Measurements from ENCODE around the gene UBB.
"Not testable (repeated sequence)": the region's sequence is repeated elsewhere in the genome, so short reads cannot be mapped to it uniquely, and the experiment has no call there.

The UBB gene

GRCh38 chr17:16395887-16396286 lies 15.0 kb downstream of the UBB start:
- Histone ChIP-seq H3K27ac (ENCODE audit: insufficient read depth in 1 of 2, low read depth in 1 of 2, low read length in 2 of 2, poor library complexity in 1 of 2, severe bottlenecking in 2 of 2) (peak overlapping the region; percentile 25 to 68), H3K4me1 (ENCODE audit: control extremely low read depth in 1 of 4, control insufficient read depth in 4 of 4, insufficient read depth in 4 of 4, low read length in 3 of 4) (peaks cover 6 to 45% (median 29%) of the 10 kb centered on the region in 4 experiments), H3K4me3 (ENCODE audit: control insufficient read depth in 1 of 7, extremely low read depth in 1 of 7, insufficient read depth in 4 of 7, low read depth in 2 of 7, low read length in 6 of 7) (peak overlapping the region in 1 of 7 experiments; percentile 13)
- H3K9me3 ChIP-seq (ENCODE audit: control extremely low read depth in 1 of 5, control insufficient read depth in 4 of 5, insufficient read depth in 2 of 5, low read depth in 1 of 5, low read length in 4 of 5); H3K27me3 ChIP-seq (replicated peaks in 2 of 5; ENCODE audit: control insufficient read depth in 4 of 5, insufficient read depth in 5 of 5, low read length in 4 of 5); H3K36me3 ChIP-seq (ENCODE audit: control insufficient read depth in 4 of 4, insufficient read depth in 4 of 4, low read length in 3 of 4); DNase-seq: not testable (repeated sequence)
- 93% methylated on average over 3 of the region's 4 CpGs for WGBS (ENCODE audit: insufficient coverage)
- ChIA-PET POLR2A (interaction anchor here (1.1 to 1.6 kb wide), 3 partner anchors 9 to 15 kb away, joined by 3 to 6 read pairs (median 4); partner anchors contain the start of gene UBB), CTCF (interaction anchor here (1.1 to 4.7 kb wide), 5 partner anchors 8 to 23 kb away, joined by 3 to 26 read pairs (median 4); partner anchors contain the start of gene TRPV2)

GRCh38 chr17:16396693-16397092 lies 15.8 kb downstream of the UBB start:
- peak in 2 of 3 donors; percentile 80 to 86 for DNase-seq
- WGBS (ENCODE audit: insufficient coverage), result 0% methylated on average over 2 of the region's 2 CpGs
- Histone ChIP-seq H3K4me3 (ENCODE audit: control insufficient read depth in 1 of 7, extremely low read depth in 1 of 7, insufficient read depth in 4 of 7, low read depth in 2 of 7, low read length in 6 of 7) (peak overlapping the region in 1 of 7 experiments; percentile 11), H3K27ac (ENCODE audit: insufficient read depth in 1 of 2, low read depth in 1 of 2, low read length in 2 of 2, poor library complexity in 1 of 2, severe bottlenecking in 2 of 2) (peak overlapping the region in 1 of 2 experiments; percentile 68), H3K4me1 (ENCODE audit: control extremely low read depth in 1 of 4, control insufficient read depth in 4 of 4, insufficient read depth in 4 of 4, low read length in 3 of 4) (peaks cover 6 to 45% (median 29%) of the 10 kb centered on the region in 4 experiments)
- H3K27me3 ChIP-seq (replicated peaks in 2 of 5; ENCODE audit: control insufficient read depth in 4 of 5, insufficient read depth in 5 of 5, low read length in 4 of 5); H3K9me3 ChIP-seq (ENCODE audit: control extremely low read depth in 1 of 5, control insufficient read depth in 4 of 5, insufficient read depth in 2 of 5, low read depth in 1 of 5, low read length in 4 of 5); H3K36me3 ChIP-seq (ENCODE audit: control insufficient read depth in 4 of 4, insufficient read depth in 4 of 4, low read length in 3 of 4): not testable (repeated sequence)
- ChIA-PET POLR2A (interaction anchor here (0.7 to 1.6 kb wide), 5 partner anchors 10 to 55 kb away, joined by 3 to 6 read pairs (median 3); partner anchors contain the start of genes TRPV2 and UBB), CTCF (interaction anchor here (1.1 to 4.7 kb wide), 5 partner anchors 9 to 22 kb away, joined by 3 to 26 read pairs (median 4); partner anchors contain the start of gene TRPV2)

GRCh38 chr17:16398270-16399267 lies 17.7 kb downstream of the UBB start:
- POLR2A ChIA-PET, result interaction anchor here (0.6 to 1.3 kb wide), 3 partner anchors 17 to 18 kb away, joined by 3 to 4 read pairs (median 3); partner anchors contain the start of genes TRPV2 and UBB
- WGBS (ENCODE audit: insufficient coverage), result 2% methylated on average over 7 of the region's 9 CpGs
- CTCF ChIA-PET, result interaction anchor here (1.0 to 4.7 kb wide), 3 partner anchors 11 to 16 kb away, joined by 3 to 26 read pairs (median 6); partner anchors contain the start of gene TRPV2

GRCh38 chr17:16403847-16404246 lies 23.0 kb downstream of the UBB start:
- H3K36me3 ChIP-seq (ENCODE audit: control insufficient read depth in 4 of 4, insufficient read depth in 4 of 4, low read length in 3 of 4); POLR2A ChIA-PET; H3K4me3 ChIP-seq (ENCODE audit: control insufficient read depth in 1 of 7, extremely low read depth in 1 of 7, insufficient read depth in 4 of 7, low read depth in 2 of 7, low read length in 6 of 7); H3K27me3 ChIP-seq (replicated peaks in 2 of 5; ENCODE audit: control insufficient read depth in 4 of 5, insufficient read depth in 5 of 5, low read length in 4 of 5); H3K9me3 ChIP-seq (ENCODE audit: control extremely low read depth in 1 of 5, control insufficient read depth in 4 of 5, insufficient read depth in 2 of 5, low read depth in 1 of 5, low read length in 4 of 5); DNase-seq; H3K27ac ChIP-seq (ENCODE audit: insufficient read depth in 1 of 2, low read depth in 1 of 2, low read length in 2 of 2, poor library complexity in 1 of 2, severe bottlenecking in 2 of 2): not testable (repeated sequence)
- peaks cover 0 to 35% (median 15%) of the 10 kb centered on the region in 4 experiments for H3K4me1 ChIP-seq (ENCODE audit: control extremely low read depth in 1 of 4, control insufficient read depth in 4 of 4, insufficient read depth in 4 of 4, low read length in 3 of 4)
- 96% methylated on average over 7 of the region's 9 CpGs for WGBS (ENCODE audit: insufficient coverage)
- CTCF ChIA-PET, result interaction anchor here (1.3 to 3.4 kb wide), 3 partner anchors 11 to 37 kb away, joined by 3 to 17 read pairs (median 3); partner anchors contain the start of gene TRPV2

More at GRCh38 chr17:16398270-16399267, 17.7 kb downstream of the UBB start:
- Histone ChIP-seq H3K9me3 (ENCODE audit: control extremely low read depth in 1 of 5, control insufficient read depth in 4 of 5, insufficient read depth in 2 of 5, low read depth in 1 of 5, low read length in 4 of 5) (no peaks in the 10 kb centered on the region), H3K27me3 (replicated peaks in 2 of 5; ENCODE audit: control insufficient read depth in 4 of 5, insufficient read depth in 5 of 5, low read length in 4 of 5) (no peaks in the 10 kb centered on the region), H3K4me1 (ENCODE audit: control extremely low read depth in 1 of 4, control insufficient read depth in 4 of 4, insufficient read depth in 4 of 4, low read length in 3 of 4) (peaks cover 6 to 45% (median 29%) of the 10 kb centered on the region in 4 experiments), H3K27ac (ENCODE audit: insufficient read depth in 1 of 2, low read depth in 1 of 2, low read length in 2 of 2, poor library complexity in 1 of 2, severe bottlenecking in 2 of 2) (peak overlapping the region; percentile 68 to 76), H3K4me3 (ENCODE audit: control insufficient read depth in 1 of 7, extremely low read depth in 1 of 7, insufficient read depth in 4 of 7, low read depth in 2 of 7, low read length in 6 of 7) (no peak overlapping the region), H3K36me3 (ENCODE audit: control insufficient read depth in 4 of 4, insufficient read depth in 4 of 4, low read length in 3 of 4) (no peaks in the 10 kb centered on the region)
- DNase-seq, result peak; percentile 91 to 99 (median 96)

- CTCF ChIA-PET, result interaction anchor here (0.7 to 2.6 kb wide), 6 partner anchors 9 to 43 kb away, joined by 3 to 17 read pairs (median 4); partner anchors contain the start of gene TRPV2
Measured at GRCh38 chr17:16406742-16407674, 26.1 kb downstream of the UBB start.

More at GRCh38 chr17:16406742-16407674, 26.1 kb downstream of the UBB start:
- Histone ChIP-seq H3K36me3 (ENCODE audit: control insufficient read depth in 4 of 4, insufficient read depth in 4 of 4, low read length in 3 of 4) (no peaks in the 10 kb centered on the region), H3K9me3 (ENCODE audit: control extremely low read depth in 1 of 5, control insufficient read depth in 4 of 5, insufficient read depth in 2 of 5, low read depth in 1 of 5, low read length in 4 of 5) (no peaks in the 10 kb centered on the region), H3K4me3 (ENCODE audit: control insufficient read depth in 1 of 7, extremely low read depth in 1 of 7, insufficient read depth in 4 of 7, low read depth in 2 of 7, low read length in 6 of 7) (peak overlapping the region; percentile 40 to 83 (median 70)), H3K27me3 (replicated peaks in 2 of 5; ENCODE audit: control insufficient read depth in 4 of 5, insufficient read depth in 5 of 5, low read length in 4 of 5) (no peaks in the 10 kb centered on the region), H3K27ac (ENCODE audit: insufficient read depth in 1 of 2, low read depth in 1 of 2, low read length in 2 of 2, poor library complexity in 1 of 2, severe bottlenecking in 2 of 2) (no peak overlapping the region), H3K4me1 (ENCODE audit: control extremely low read depth in 1 of 4, control insufficient read depth in 4 of 4, insufficient read depth in 4 of 4, low read length in 3 of 4) (peaks cover 0 to 20% (median 11%) of the 10 kb centered on the region in 4 experiments)
- DNase-seq, result peak; percentile 70 to 88 (median 83)
- POLR2A ChIA-PET, result interaction anchor here (0.6 to 1.1 kb wide), 4 partner anchors 9 to 646 kb away, joined by 3 to 5 read pairs (median 4); partner anchors contain the start of gene TRPV2
- 5% methylated on average over 41 of the region's 67 CpGs for WGBS (ENCODE audit: insufficient coverage)

Measured in common myeloid progenitor, CD34-positive (primary cell).